Fibroblast of lung (primary cell): Measurements from ENCODE around the gene PDE4D. TPM values are rescaled to one million over a fixed set of nuclear protein-coding genes. Genes with fewer than 3 reads are reported as not detected.

Experiments
- DNase-seq, 2 donors: peaks; one replicate each; pipeline versions ENCODE4 v3.0.0 to v3.0.0-alpha.2; 2010; ENCODE audit warnings: low read depth in 2 of 2
- H2AFZ ChIP-seq: 2 replicates; pipeline ENCODE4 v1.5.1; 2012; ENCODE audit warnings: low read length, control low read depth, inconsistent platforms
- H3K27ac ChIP-seq: 2 replicates; pipeline ENCODE4 v1.5.1; 2011; ENCODE audit warnings: low read length, control low read depth; ENCODE audit not compliant: insufficient read depth
- H3K27me3 ChIP-seq: 2 replicates; pipeline ENCODE4 v1.5.1; 2011; ENCODE audit warnings: mild to moderate bottlenecking, low read length; ENCODE audit not compliant: control insufficient read depth, insufficient read depth
- H3K36me3 ChIP-seq: 2 replicates; pipeline ENCODE4 v1.5.1; 2011; ENCODE audit warnings: low read length; ENCODE audit not compliant: control insufficient read depth, insufficient read depth
- H3K4me1 ChIP-seq: 2 replicates; pipeline ENCODE4 v1.5.1; 2011; ENCODE audit warnings: low read length; ENCODE audit not compliant: control insufficient read depth, insufficient read depth; ENCODE audit errors: extremely low read depth
- H3K4me2 ChIP-seq: 2 replicates; pipeline ENCODE4 v1.5.1; 2011; ENCODE audit warnings: low read length, control low read depth; ENCODE audit not compliant: insufficient read depth; ENCODE audit errors: extremely low read depth
- H3K4me3 ChIP-seq, 4 experiments: fragments of 200-600 bp in 1 of 4; sonication (generic) in 1 of 4; replicated peaks in 1 of 4; 2 replicates each; pipeline ENCODE4 v1.5.1; 2011 to 2016; ENCODE audit warnings: low read length in 4 of 4, low read depth in 3 of 4, mild to moderate bottlenecking in 3 of 4, control low read depth in 2 of 4, inconsistent platforms in 1 of 4, mixed read lengths in 1 of 4; ENCODE audit not compliant: insufficient read depth in 1 of 4; ENCODE audit errors: control extremely low read depth in 1 of 4
- H3K79me2 ChIP-seq: 2 replicates; pipeline ENCODE4 v1.5.1; 2012; ENCODE audit warnings: mild to moderate bottlenecking, low read length, inconsistent platforms; ENCODE audit not compliant: control insufficient read depth, insufficient read depth
- H3K9ac ChIP-seq: 2 replicates; pipeline ENCODE4 v1.5.1; 2011; ENCODE audit warnings: mild to moderate bottlenecking, low read length, control low read depth; ENCODE audit not compliant: insufficient read depth
- H3K9me3 ChIP-seq: 2 replicates; pipeline ENCODE4 v1.5.1; 2012; ENCODE audit warnings: low read depth, low read length; ENCODE audit not compliant: control insufficient read depth, insufficient read depth
- H4K20me1 ChIP-seq: 2 replicates; pipeline ENCODE4 v1.5.1; 2011; ENCODE audit warnings: low read length; ENCODE audit not compliant: control insufficient read depth, insufficient read depth; ENCODE audit errors: extremely low read depth
- CTCF ChIP-seq, 2 donors: IDR thresholded peaks in 1 of 2; conservative IDR thresholded peaks in 1 of 2; 1 replicate in 1 of 2; 2 replicates in 1 of 2; pipeline ENCODE4 v1.5.1; 2011 to 2012; ENCODE audit warnings: low read length in 2 of 2, control low read depth in 1 of 2, inconsistent platforms in 1 of 2, low read depth in 1 of 2, mild to moderate bottlenecking in 1 of 2
- EZH2 ChIP-seq: IDR thresholded peaks from 2 replicates; pipeline ENCODE4 v1.5.1; 2012; ENCODE audit warnings: low read length, control low read depth, mild to moderate bottlenecking; ENCODE audit errors: missing control alignments
- polyA plus RNA-seq, 2 donors: library from polyadenylated mRNA; depleted of rRNA in 1 of 2; stranded (reverse) in 1 of 2; unstranded in 1 of 2; fragments of >200 nt; gene quantifications; 2 replicates each; pipeline ENCODE4 v1.2.1, GENCODE V29; 2011 to 2012; ENCODE audit warnings: missing spikeins in 1 of 2
- total RNA-seq: library from RNA; depleted of rRNA; stranded (reverse); fragments of >200 nt; gene quantifications from 2 replicates; pipeline ENCODE4 v1.2.1, GENCODE V29; 2014

The PDE4D gene
- total and polyA plus RNA-seq, 2 donors (not counting 1 experiment from before 2014, with no cell fraction given) = 2.1 to 8.3 TPM

GRCh38 chr5:59034498-59035186 is 858.9 kb downstream of the PDE4D start:
- Histone ChIP-seq H3K79me2 (no peaks in the 10 kb centered on the region), H2AFZ (no peak overlapping the region), H3K9ac (no peak overlapping the region), H3K27ac (no peak overlapping the region), H3K27me3 (no peaks in the 10 kb centered on the region), H3K9me3 (no peaks in the 10 kb centered on the region), H3K36me3 (no peaks in the 10 kb centered on the region), H3K4me3 (peak overlapping the region in 1 of 4 experiments; percentile 11), H3K4me1 (peaks cover 8% of the 10 kb centered on the region), H3K4me2 (no peak overlapping the region), H4K20me1 (no peaks in the 10 kb centered on the region)
- DNase-seq = peak; percentile 27 to 88
- TF ChIP-seq CTCF (conservative IDR thresholded peaks at IDR 0.05 in 1 of 2, IDR thresholded peaks at IDR 0.05 in 1 of 2; ENCODE audit: low read depth in 1 of 2, low read length in 2 of 2) = peak; percentile 76 to 79
- TF ChIP-seq EZH2 = no peak

GRCh38 chr5:59027145-59027907 is 866.2 kb downstream of the PDE4D start:
- no peaks in the 10 kb centered on the region for H3K27me3 ChIP-seq
- no peaks in the 10 kb centered on the region for H3K79me2 ChIP-seq
- peak in 1 of 2 donors; percentile 30 for DNase-seq
- no peak overlapping the region for H3K4me2 ChIP-seq
- no peaks in the 10 kb centered on the region for H4K20me1 ChIP-seq
- H3K27ac ChIP-seq = no peak overlapping the region
- no peak for TF ChIP-seq CTCF (conservative IDR thresholded peaks at IDR 0.05 in 1 of 2, IDR thresholded peaks at IDR 0.05 in 1 of 2; ENCODE audit: low read depth in 1 of 2, low read length in 2 of 2)
- no peak for TF ChIP-seq EZH2
- H3K36me3 ChIP-seq = no peaks in the 10 kb centered on the region
- H3K4me3 ChIP-seq = no peak overlapping the region
- no peaks in the 10 kb centered on the region for H3K4me1 ChIP-seq
- H2AFZ ChIP-seq = no peak overlapping the region
- H3K9me3 ChIP-seq = no peaks in the 10 kb centered on the region
- H3K9ac ChIP-seq = no peak overlapping the region

GRCh38 chr5:59025734-59026133 is 867.8 kb downstream of the PDE4D start:
- Histone ChIP-seq H3K9ac (no peak overlapping the region), H3K4me2 (no peak overlapping the region), H2AFZ (no peak overlapping the region), H3K9me3 (no peaks in the 10 kb centered on the region), H3K79me2 (no peaks in the 10 kb centered on the region), H3K27ac (no peak overlapping the region), H3K27me3 (no peaks in the 10 kb centered on the region), H3K4me1 (no peaks in the 10 kb centered on the region), H4K20me1 (no peaks in the 10 kb centered on the region), H3K4me3 (no peak overlapping the region), H3K36me3 (no peaks in the 10 kb centered on the region)
- TF ChIP-seq EZH2 (no peak), CTCF (conservative IDR thresholded peaks at IDR 0.05 in 1 of 2, IDR thresholded peaks at IDR 0.05 in 1 of 2; ENCODE audit: low read depth in 1 of 2, low read length in 2 of 2) (no peak)
- DNase-seq = no peak
